22Rv1 (cell line): ENCODE results near the gene COX7B.
"Not testable (repeated sequence)": the region's sequence is repeated elsewhere in the genome, so short reads cannot be mapped to it uniquely, and the experiment has no call there.

Experiments
- H3K27ac ChIP-seq: fragments of 450-650 bp; 2 replicates; pipeline ENCODE4 v1.5.1; 2017
- CTCF ChIP-seq: fragments of 450-650 bp; IDR thresholded peaks from 2 replicates; pipeline ENCODE4 v1.5.1; 2017; ENCODE audit warnings: mild to moderate bottlenecking
- ZFX ChIP-seq: fragments of 450-650 bp; IDR thresholded peaks from 2 replicates; pipeline ENCODE4 v1.6.1; 2017; ENCODE audit warnings: antibody characterized with exemption, borderline replicate concordance

COX7B gene

GRCh38 chrX:77899081-77899828 lies at the start of gene COX7B:
Gene COX7B, plus strand, starts transcription at chrX:77899468. Its CDS starts 86 bp downstream, at chrX:77899554.
- no peak for TF ChIP-seq ZFX
- TF ChIP-seq CTCF = peak; percentile 54
- peak within 1 kb of the TSS; percentile 94 for H3K27ac ChIP-seq

- no peak for TF ChIP-seq ZFX
- TF ChIP-seq CTCF = no peak
- no peak overlapping the region for H3K27ac ChIP-seq
Measured at GRCh38 chrX:77875372-77875771, 23.9 kb upstream of the COX7B start.

- H3K27ac ChIP-seq = not testable (repeated sequence)
Measured at GRCh38 chrX:77881418-77881817, 17.9 kb upstream of the COX7B start.

GRCh38 chrX:77892887-77893286 lies 6.4 kb upstream of the COX7B start:
- TF ChIP-seq ZFX (no peak), CTCF (no peak)
- no peak overlapping the region for H3K27ac ChIP-seq

- H3K27ac ChIP-seq = no peak overlapping the region
- TF ChIP-seq CTCF (no peak), ZFX (no peak)
Measured at GRCh38 chrX:77893713-77894112, 5.6 kb upstream of the COX7B start.

GRCh38 chrX:77894921-77895886 lies 4.1 kb upstream of the COX7B start, which contains the start of gene MAGT1:
Gene MAGT1, minus strand, starts transcription at chrX:77895435. Its CDS starts 25 bp downstream, at chrX:77895410.
- TF ChIP-seq CTCF (no peak), ZFX (no peak)
- peak within 1 kb of the TSS; percentile 87 for H3K27ac ChIP-seq

- peak overlapping the region; percentile 94 for H3K27ac ChIP-seq
- TF ChIP-seq CTCF (no peak), ZFX (no peak)
Measured at GRCh38 chrX:77900688-77901087, 1.4 kb downstream of the COX7B start.
